GM19463 (cell line): Measurements from ENCODE around the gene ZBTB45.
A peak's percentile ranks its signal among the peaks of the same experiment; 100 is the strongest.

Experiments used
- ATAC-seq: cut with Tn5 transposase; IDR thresholded peaks from one replicate; pipeline ENCODE4 v1.9.1; 2021; ENCODE audit warnings: mild to moderate bottlenecking, moderate library complexity; ENCODE audit not compliant: unreplicated experiment

ZBTB45 gene

DNA sequence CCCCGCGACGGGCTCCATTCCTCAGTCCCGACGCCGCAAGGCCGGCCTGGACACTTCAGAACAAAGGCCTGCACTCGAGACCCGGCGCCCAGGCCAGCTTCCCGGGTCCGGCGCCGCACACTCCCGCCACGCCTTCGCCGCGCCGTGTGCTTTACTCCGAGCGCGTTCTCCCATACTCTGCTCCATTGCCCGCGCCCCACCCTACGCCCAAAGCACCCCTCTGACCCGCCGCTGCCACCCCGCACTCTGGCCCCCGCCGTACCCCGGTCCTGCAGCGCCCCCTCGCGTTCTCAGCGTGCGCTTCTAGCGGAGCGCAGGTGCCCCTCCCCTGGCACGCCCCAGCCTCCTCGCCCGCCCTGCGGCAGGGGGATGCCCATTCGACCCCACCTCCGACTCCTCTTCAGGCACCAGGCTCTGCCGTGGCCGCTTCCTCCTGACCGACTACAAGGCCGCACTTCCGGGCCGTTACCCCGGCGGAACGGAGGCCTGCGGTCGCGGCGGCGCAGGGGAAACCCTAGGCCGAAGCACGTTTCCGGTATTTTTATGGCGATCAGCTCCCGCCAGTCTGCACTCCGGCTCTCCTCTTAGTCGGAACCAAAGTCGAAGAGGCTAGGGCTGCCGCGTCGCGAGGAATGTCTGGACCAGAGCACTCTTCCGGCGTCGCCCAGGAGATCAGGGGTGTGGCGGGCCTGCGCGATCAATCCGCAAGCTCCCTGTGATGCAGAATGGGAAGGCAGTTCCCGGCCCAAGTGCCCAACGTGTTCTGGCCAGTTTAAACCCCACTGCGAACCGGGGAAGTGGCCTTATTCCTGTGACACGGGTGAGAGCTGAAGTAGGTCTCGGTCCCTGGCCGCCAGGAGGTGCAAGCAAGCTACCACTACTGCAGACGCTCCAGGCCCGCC lies at the start of gene ZBTB45:
TSS of gene ZBTB45 (minus strand) at position 456 of the 902 bp plus-strand sequence. CDS start 2,137 bp downstream, outside the sequence.
- peak; percentile 71 for ATAC-seq

GRCh38 chr19:58568453-58569130 lies 49.0 kb upstream of the ZBTB45 start:
- no peak for ATAC-seq

GRCh38 chr19:58566989-58567388 lies 47.4 kb upstream of the ZBTB45 start:
- ATAC-seq, result no peak

GRCh38 chr19:58563823-58564222 lies 44.2 kb upstream of the ZBTB45 start:
- ATAC-seq, result no peak

DNA sequence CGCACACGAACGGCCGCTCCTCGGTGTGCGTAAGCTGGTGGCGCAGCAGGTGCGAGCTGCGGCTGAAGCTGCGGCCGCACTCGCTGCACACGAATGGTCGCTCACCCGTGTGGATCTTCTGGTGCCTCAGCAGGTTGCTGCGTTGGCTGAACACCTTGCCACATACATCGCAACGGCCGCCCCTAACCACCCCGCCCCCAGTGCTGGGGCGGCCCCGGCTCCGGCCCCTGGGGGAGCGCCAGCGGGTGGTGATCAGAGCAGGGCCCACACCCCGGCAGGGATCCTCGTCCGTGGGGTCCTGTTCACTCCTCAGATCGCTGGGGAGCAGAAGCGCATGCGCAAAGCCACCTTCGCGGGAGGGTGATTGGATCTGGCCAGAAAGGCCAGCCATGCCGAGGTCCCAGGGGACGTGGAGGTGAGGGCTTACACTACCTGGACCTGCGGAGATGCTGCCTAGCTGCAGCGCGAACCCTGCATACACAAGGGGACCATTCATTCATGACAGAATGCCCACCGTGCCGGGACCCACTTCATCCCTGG lies 43.5 kb upstream of the ZBTB45 start:
- no peak for ATAC-seq

GRCh38 chr19:58562122-58563033 lies 42.8 kb upstream of the ZBTB45 start:
- no peak for ATAC-seq

- no peak for ATAC-seq
These were observed 41.9 kb upstream of the ZBTB45 start for GRCh38 chr19:58561373-58562121.

- no peak for ATAC-seq
These were observed 41.3 kb upstream of the ZBTB45 start for GRCh38 chr19:58560921-58561320.

GRCh38 chr19:58560007-58560887 lies 40.6 kb upstream of the ZBTB45 start:
- ATAC-seq, result no peak

- ATAC-seq, result no peak
These were observed 39.8 kb upstream of the ZBTB45 start for GRCh38 chr19:58559275-58560006.

DNA sequence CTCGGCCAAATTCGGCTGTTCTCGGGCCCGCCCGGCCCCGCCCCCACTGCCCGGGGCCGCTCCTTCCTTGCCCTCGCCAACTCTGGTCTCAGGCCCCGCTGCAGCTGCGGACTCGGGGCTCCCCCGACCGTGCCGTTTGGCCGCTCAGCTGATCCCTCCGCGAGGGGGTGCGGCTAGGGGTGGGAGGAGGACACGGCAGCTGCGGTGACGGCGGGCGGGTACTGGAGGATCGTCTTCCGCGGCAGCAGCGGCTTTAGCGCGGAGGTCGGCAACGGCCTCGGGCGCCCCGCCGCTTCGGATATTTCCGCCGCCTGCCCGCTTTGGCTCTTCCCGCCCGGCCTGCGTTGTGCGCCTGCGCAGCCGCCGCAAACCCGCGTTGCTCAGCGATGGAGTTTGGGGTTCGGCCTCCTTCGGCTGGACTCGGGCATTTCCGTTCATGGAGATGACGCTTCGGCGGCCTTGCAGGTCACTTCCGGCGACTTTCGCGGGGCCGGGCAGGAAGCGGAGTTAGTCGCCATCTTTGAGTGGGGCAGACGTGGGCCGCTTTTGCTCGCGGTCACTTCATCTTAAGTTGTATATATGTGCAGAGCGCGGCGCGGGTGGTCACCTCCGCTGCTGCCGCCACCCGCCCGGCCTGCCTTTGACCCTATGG lies 39.1 kb upstream of the ZBTB45 start:
- ATAC-seq, result peak; percentile 48

DNA sequence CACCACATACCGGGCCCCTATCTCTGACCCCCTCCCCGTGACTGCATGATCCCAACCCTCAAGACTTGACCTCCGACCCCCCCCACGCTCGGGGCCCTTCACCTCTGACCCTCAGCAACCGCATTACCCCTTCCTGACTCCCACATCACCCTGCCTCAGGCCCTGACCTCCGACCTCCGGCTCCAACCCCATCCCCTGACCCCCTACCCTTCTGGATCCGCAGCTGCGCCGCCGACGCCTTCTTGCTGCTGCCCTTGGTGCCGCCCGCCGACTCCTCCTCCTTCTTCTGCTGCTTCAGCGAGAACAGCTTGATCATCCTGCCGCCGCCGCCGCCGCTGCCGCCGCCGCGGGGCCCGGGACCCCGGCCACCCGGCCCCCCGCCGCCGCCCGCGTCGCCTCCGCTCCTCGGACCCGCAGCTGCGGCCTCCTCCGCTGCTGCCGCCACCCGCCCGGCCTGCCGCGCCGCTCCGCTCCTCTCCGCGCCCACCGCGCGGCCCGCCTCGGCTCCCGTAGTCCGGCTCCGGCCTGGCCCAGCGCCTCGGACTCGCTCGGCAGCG lies 38.5 kb upstream of the ZBTB45 start, which contains the start of gene UBE2M:
TSS of gene UBE2M (minus strand) at position 546 of the 557 bp plus-strand sequence. CDS start at position 316, 230 bp downstream.
- no peak for ATAC-seq

DNA sequence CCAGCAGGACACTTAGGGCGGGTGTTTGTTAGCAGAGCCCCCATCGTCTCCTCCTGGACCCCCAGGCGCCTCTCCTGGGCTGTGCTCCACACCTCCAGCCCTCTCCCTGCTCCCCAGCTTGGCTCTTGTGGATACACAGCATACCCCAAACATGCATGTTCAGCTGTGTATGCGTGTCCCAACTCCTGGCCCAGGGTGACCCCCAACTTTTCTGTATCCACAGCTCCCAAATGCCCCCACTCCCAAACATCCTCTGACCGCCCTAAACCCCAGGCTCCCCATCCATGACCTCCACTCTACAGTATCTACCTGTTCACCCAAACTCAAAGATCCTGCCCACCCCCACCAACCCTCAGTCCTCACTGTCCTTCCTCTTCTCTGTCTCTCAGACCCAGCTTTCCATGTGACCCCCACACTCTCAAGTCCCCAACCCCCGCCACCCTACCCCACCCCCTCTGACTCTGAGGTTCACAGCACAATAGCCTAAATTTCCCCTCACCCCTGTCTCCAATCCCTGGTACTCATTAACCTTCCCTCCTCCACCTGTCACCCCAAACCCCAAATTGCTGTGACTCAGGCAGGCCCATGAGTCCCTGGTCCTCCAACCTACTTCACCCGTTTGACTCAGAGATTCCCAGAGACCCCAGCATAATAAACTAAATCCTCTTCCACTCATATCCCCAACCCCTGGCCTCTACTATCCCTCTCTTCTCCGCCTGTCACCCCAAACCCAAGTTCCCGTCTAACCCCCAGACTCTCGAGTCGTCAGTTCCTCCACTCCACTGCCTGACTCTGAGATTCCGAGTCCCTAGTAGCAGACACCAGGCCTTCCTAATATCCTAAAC lies 37.8 kb upstream of the ZBTB45 start:
- no peak for ATAC-seq

- no peak for ATAC-seq
These were observed 37.1 kb upstream of the ZBTB45 start for GRCh38 chr19:58556622-58557220.

- ATAC-seq, result no peak
These were observed 36.5 kb upstream of the ZBTB45 start for GRCh38 chr19:58555920-58556621.
